AG09309 (cell line): ENCODE data around the gene GNB2.
A peak's percentile ranks its signal among the peaks of the same experiment; 100 is the strongest.

Experiments used
- DNase-seq: peaks from one replicate; pipeline ENCODE4 v3.0.0-alpha.2; 2010; ENCODE audit warnings: low read depth
- H3K4me3 ChIP-seq: 2 replicates; pipeline ENCODE4 v1.5.1; 2011; ENCODE audit warnings: mild to moderate bottlenecking, low read depth, low read length, moderate library complexity; ENCODE audit not compliant: control insufficient read depth
- CTCF ChIP-seq: IDR thresholded peaks from 2 replicates; pipeline ENCODE4 v1.5.1; 2011; ENCODE audit warnings: mild to moderate bottlenecking, low read depth, low read length, inconsistent platforms; ENCODE audit not compliant: insufficient read depth, control insufficient read depth; ENCODE audit errors: missing control alignments

The GNB2 gene

GRCh38 chr7:100674411-100675104 is 1.0 kb downstream of the GNB2 start:
- no peak for DNase-seq
- no peak for TF ChIP-seq CTCF
- peak overlapping the region; percentile 99 for H3K4me3 ChIP-seq

GRCh38 chr7:100675105-100675451 is 1.5 kb downstream of the GNB2 start:
- no peak for DNase-seq

GRCh38 chr7:100675581-100676350 is 2.2 kb downstream of the GNB2 start:
- TF ChIP-seq CTCF: no peak
- H3K4me3 ChIP-seq: peak overlapping the region; percentile 99

More at GRCh38 chr7:100675105-100675451, 1.5 kb downstream of the GNB2 start:
- no peak for TF ChIP-seq CTCF
- peak overlapping the region; percentile 99 for H3K4me3 ChIP-seq

GRCh38 chr7:100676501-100677306 is 3.2 kb downstream of the GNB2 start:
- TF ChIP-seq CTCF: no peak
- no peak for DNase-seq
- H3K4me3 ChIP-seq: peak overlapping the region; percentile 99

More at GRCh38 chr7:100675581-100676350, 2.2 kb downstream of the GNB2 start:
- DNase-seq: no peak

- no peak for DNase-seq
- TF ChIP-seq CTCF: no peak
- no peak overlapping the region for H3K4me3 ChIP-seq
Observed at GRCh38 chr7:100677308-100678267, 4.0 kb downstream of the GNB2 start.
